Left lung (tissue), 10 donors: ENCODE measurements around the gene COL11A2. TPM values are rescaled to one million over a fixed set of nuclear protein-coding genes. Genes with fewer than 3 reads are reported as not detected.
A peak's percentile ranks its signal among the peaks of the same experiment; 100 is the strongest.

Experiments
- ATAC-seq: fragments of 200-7000 bp; cut with Tn5 transposase; one replicate; pipeline ENCODE4 v1.9.1; 2020; ENCODE audit warnings: moderate library complexity
- DNase-seq, 4 donors: peaks; one replicate each; pipeline ENCODE4 v3.0.0-alpha.2; 2013 to 2020
- H3K27ac ChIP-seq, 2 donors: fragments of 200-600 bp; sonication (generic) in 1 of 2; one replicate each; pipeline versions ENCODE4 v1.5.0 to v1.8.0; 2020 to 2021
- H3K27me3 ChIP-seq, 2 donors: fragments of 200-600 bp; sonication (generic) in 1 of 2; one replicate each; pipeline versions ENCODE4 v1.5.0 to v1.8.0; 2020 to 2021
- H3K36me3 ChIP-seq, 2 donors: fragments of 200-600 bp; sonication (generic) in 1 of 2; one replicate each; pipeline versions ENCODE4 v1.5.0 to v1.8.0; 2020 to 2021
- H3K4me1 ChIP-seq, 2 donors: fragments of 200-600 bp; one replicate each; pipeline ENCODE4 v1.8.0; 2021
- H3K4me3 ChIP-seq, 2 donors: fragments of 200-600 bp; sonication (generic) in 1 of 2; one replicate each; pipeline versions ENCODE4 v1.5.0 to v1.8.0; 2020 to 2021; ENCODE audit warnings: mild to moderate bottlenecking in 1 of 2
- H3K9me3 ChIP-seq, 2 donors: fragments of 200-600 bp; sonication (generic) in 1 of 2; one replicate each; pipeline versions ENCODE4 v1.5.0 to v1.8.0; 2020 to 2021
- intact Hi-C, 2 donors: fragments of 100-400 bp; cut with DNase I; formaldehyde crosslinking; loops; one replicate each; pipeline versions ENCODE4 v1.11.2 to v1.14.2; 2022
- polyA plus RNA-seq, 6 donors: library from polyadenylated mRNA; unstranded; fragments of 120-200 nt; gene quantifications; one replicate each; pipeline ENCODE4 v1.2.1, GENCODE V29; 2013; ENCODE audit not compliant: insufficient read length in 6 of 6
- total RNA-seq, 2 donors: library from RNA; stranded (reverse); fragmentation: NEBNext Ultra II Directional; extraction: Animal tissue kit (Norgen Biotek cat#: 25700); gene quantifications; one replicate each; pipeline ENCODE4 v1.2.1, GENCODE V29; 2021
- TF ChIP-seq, protein P1 (sequence below), 2 donors: fragments of 200-600 bp; sonication (generic) in 1 of 2; IDR thresholded peaks; one replicate each; pipeline versions ENCODE4 v1.5.0 to v1.8.0; 2021; ENCODE audit warnings: antibody characterized with exemption in 2 of 2
- donor health status: DM: no; HTN: yes; CAD: no.
- donor health status: DM: no; HTN: no; CAD: no.

COL11A2 gene
- total and polyA plus RNA-seq, 8 donors = 0.45 to 9.5 (median 3.6) TPM

DNA sequence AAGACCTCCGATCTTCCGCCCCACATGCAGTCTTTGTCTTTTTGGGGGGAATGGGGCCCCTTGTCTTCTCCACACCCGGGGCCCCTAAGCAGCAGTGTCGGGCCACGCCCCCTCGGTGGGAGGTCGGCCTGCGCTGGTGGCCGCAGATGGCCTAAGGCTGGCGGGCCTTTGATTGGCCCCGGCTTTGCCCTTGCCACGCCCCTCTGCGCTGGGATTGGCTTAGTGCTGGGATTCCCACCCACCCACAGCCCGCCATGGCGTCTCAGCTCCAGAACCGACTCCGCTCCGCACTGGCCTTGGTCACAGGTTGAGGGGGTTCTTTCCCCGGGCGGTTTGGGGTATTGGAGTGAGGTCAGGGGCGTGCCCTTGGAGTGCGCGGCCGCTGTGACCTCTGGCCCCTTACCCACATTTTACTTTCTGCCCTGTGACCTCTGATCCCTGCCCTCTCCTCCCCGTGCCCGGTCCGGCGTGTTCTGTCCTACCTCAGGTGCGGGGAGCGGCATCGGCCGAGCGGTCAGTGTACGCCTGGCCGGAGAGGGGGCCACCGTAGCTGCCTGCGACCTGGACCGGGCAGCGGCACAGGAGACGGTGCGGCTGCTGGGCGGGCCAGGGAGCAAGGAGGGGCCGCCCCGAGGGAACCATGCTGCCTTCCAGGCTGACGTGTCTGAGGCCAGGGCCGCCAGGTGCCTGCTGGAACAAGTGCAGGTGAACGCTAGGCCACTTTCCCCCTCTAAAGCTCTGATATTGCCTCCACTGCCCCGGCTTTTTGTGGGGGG lies 12.3 kb upstream of the COL11A2 start, which contains the start of gene HSD17B8:
HSD17B8 (plus strand) TSS at position 241 of the 776 bp plus-strand sequence; CDS start at position 255, 14 bp downstream.
- H3K4me1 ChIP-seq = peaks cover 32 to 72% of the 10 kb centered on the region in 2 donors
- peaks cover 0 to 28% of the 10 kb centered on the region in 2 donors for H3K36me3 ChIP-seq
- H3K27ac ChIP-seq = peak within 1 kb of the TSS; percentile 44 to 68
- DNase-seq (peak; percentile 87 to 97 (median 96)), ATAC-seq (peak; percentile 74)
- TF ChIP-seq, protein P1, sequence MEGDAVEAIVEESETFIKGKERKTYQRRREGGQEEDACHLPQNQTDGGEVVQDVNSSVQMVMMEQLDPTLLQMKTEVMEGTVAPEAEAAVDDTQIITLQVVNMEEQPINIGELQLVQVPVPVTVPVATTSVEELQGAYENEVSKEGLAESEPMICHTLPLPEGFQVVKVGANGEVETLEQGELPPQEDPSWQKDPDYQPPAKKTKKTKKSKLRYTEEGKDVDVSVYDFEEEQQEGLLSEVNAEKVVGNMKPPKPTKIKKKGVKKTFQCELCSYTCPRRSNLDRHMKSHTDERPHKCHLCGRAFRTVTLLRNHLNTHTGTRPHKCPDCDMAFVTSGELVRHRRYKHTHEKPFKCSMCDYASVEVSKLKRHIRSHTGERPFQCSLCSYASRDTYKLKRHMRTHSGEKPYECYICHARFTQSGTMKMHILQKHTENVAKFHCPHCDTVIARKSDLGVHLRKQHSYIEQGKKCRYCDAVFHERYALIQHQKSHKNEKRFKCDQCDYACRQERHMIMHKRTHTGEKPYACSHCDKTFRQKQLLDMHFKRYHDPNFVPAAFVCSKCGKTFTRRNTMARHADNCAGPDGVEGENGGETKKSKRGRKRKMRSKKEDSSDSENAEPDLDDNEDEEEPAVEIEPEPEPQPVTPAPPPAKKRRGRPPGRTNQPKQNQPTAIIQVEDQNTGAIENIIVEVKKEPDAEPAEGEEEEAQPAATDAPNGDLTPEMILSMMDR (IDR thresholded peaks at IDR 0.05) = no peak
- H3K27me3 ChIP-seq = no peaks in the 10 kb centered on the region
- intact Hi-C loops = no loop called here
- H3K9me3 ChIP-seq = no peaks in the 10 kb centered on the region
- H3K4me3 ChIP-seq = peak within 1 kb of the TSS; percentile 62 to 63

DNA sequence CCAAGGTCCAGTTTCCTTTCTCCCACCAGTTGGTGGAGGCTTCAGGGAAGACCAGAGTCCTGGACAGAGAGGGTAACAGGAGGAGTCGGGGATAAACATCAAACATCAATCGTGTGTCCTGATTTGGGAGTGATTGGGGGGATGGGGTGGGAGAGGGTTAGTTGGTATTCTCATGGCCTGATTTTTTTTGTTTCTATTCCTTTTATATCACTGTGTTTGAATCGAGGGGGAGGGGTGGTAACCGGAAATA lies 11.8 kb upstream of the COL11A2 start:
- ATAC-seq (no peak), DNase-seq (no peak)
- Histone ChIP-seq H3K27ac (no peak overlapping the region), H3K4me1 (peaks cover 37 to 72% of the 10 kb centered on the region in 2 donors), H3K27me3 (no peaks in the 10 kb centered on the region), H3K9me3 (no peaks in the 10 kb centered on the region), H3K36me3 (peaks cover 0 to 26% of the 10 kb centered on the region in 2 donors), H3K4me3 (peak overlapping the region in 1 of 2 donors; percentile 63)
- intact Hi-C loops = no loop called here
- TF ChIP-seq, protein P1 (IDR thresholded peaks at IDR 0.05) = no peak

DNA sequence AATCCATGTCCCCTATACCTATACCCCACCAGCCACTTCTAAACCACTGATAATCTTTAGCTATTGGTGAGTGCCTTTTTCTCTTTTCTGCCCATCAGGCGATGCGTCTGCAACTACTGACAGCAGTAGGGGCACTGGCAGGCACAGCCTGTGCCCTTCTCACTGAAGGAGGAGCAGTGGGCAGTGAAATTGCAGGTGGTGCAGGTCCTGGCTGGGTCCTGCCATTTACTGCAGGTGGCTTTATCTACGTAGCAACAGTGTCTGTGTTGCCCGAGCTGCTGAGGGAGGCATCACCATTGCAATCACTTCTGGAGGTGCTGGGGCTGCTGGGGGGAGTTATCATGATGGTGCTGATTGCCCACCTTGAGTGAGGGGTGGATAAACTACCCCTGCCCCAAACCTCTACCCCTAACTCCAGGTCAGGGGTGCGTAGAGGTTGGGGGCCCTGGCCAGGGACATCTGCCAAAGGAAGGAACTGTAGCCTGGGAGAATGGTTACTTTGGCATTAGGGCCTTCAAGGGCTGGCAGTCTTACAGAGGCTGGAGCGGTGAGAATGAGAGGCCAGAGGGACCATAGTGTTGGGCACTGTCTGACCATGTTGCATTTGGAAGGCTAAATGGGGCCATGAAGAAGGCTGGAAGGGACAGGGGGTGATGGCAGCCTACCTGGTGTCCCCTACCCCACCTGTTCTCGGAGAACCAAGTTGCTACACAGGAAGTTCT lies 11.3 kb upstream of the COL11A2 start:
- intact Hi-C loops = no loop called here

DNA sequence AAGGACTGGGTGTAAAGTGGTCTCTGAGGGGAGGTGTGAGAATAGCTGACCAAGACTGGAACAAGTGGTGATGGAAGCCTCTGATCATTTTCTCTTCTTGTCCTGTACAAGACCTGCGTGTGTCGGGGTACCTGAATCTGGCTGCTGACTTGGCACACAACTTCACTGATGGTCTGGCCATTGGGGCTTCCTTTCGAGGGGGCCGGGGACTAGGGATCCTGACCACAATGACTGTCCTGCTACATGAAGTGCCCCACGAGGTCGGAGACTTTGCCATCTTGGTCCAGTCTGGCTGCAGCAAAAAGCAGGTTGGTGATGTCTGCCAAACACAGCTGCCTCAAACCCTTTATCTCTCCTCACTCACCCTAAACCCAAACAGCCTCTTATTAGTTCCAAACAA lies 10.5 kb upstream of the COL11A2 start:
- no peak for DNase-seq
- Histone ChIP-seq H3K27ac (no peak overlapping the region), H3K4me3 (peak overlapping the region in 1 of 2 donors; percentile 96), H3K27me3 (no peaks in the 10 kb centered on the region), H3K4me1 (peaks cover 43 to 80% of the 10 kb centered on the region in 2 donors), H3K9me3 (no peaks in the 10 kb centered on the region), H3K36me3 (peaks cover 0 to 26% of the 10 kb centered on the region in 2 donors)
- intact Hi-C loops = no loop called here
- TF ChIP-seq, protein P1 (IDR thresholded peaks at IDR 0.05) = no peak
- ATAC-seq = no peak

More for the DNA sequence above, 11.3 kb upstream of the COL11A2 start:
- Histone ChIP-seq H3K9me3 (no peaks in the 10 kb centered on the region), H3K4me3 (peak overlapping the region in 1 of 2 donors; percentile 63), H3K27me3 (no peaks in the 10 kb centered on the region), H3K4me1 (peaks cover 36 to 72% of the 10 kb centered on the region in 2 donors), H3K27ac (no peak overlapping the region), H3K36me3 (peaks cover 0 to 26% of the 10 kb centered on the region in 2 donors)
- DNase-seq (no peak), ATAC-seq (no peak)
- TF ChIP-seq, protein P1 (IDR thresholded peaks at IDR 0.05) = no peak

GRCh38 chr6:33201935-33202334 lies 9.7 kb upstream of the COL11A2 start:
- ATAC-seq (no peak), DNase-seq (no peak)
- peak overlapping the region; percentile 96 for H3K4me3 ChIP-seq
- TF ChIP-seq, protein P1 (IDR thresholded peaks at IDR 0.05) = no peak
- intact Hi-C loops = no loop called here
- H3K9me3 ChIP-seq = no peaks in the 10 kb centered on the region
- peak overlapping the region in 1 of 2 donors; percentile 95 for H3K27ac ChIP-seq
- H3K4me1 ChIP-seq = peaks cover 42 to 79% of the 10 kb centered on the region in 2 donors
- H3K27me3 ChIP-seq = no peaks in the 10 kb centered on the region
- peaks cover 0 to 33% of the 10 kb centered on the region in 2 donors for H3K36me3 ChIP-seq
